ENCODE data around the gene WFDC5.

The WFDC5 gene

DNA sequence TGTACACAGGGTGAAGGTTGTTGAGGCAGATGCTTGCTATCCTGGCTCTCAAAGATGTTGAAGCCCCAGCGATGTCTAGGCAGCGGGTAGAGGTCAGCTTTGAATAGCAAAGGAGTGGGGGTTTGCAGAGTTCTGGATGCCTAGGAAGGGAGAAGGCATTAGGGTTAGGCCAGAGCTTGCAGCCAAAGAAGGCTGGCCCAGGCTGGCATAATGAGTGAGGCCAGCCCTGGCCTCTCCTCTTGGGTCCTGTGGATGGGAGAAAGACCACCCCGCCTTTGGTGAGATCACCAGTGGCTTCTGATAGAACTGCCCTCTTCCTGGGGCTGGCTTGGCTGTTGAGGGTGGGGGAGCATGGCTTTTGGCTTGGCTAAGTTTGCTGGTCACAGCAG, 406 bp upstream of the WFDC5 start:
- DNase-seq (ENCODE audit: low read depth) = no peak

- DNase-seq (ENCODE audit: low read depth) = no peak
Measured at GRCh38 chr20:45113865-45114264, 1.1 kb downstream of the WFDC5 start.

DNA sequence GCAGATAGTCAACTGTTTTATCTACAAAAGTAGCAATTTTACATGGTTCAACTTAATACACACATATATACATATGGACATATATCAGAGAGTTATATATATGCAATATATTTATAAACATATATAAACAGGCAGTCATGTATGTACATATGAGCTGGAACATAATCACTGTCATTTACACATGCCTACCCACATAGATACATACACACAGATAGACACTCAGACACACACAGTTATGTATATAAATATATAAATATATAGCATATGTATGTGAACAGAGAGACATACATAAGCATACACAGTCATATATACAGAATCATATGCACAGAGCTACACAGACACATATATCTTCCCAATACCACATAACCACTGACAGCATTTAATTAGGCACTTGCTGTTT, 2.2 kb downstream of the WFDC5 start:
- no peak for DNase-seq (ENCODE audit: low read depth)

DNA sequence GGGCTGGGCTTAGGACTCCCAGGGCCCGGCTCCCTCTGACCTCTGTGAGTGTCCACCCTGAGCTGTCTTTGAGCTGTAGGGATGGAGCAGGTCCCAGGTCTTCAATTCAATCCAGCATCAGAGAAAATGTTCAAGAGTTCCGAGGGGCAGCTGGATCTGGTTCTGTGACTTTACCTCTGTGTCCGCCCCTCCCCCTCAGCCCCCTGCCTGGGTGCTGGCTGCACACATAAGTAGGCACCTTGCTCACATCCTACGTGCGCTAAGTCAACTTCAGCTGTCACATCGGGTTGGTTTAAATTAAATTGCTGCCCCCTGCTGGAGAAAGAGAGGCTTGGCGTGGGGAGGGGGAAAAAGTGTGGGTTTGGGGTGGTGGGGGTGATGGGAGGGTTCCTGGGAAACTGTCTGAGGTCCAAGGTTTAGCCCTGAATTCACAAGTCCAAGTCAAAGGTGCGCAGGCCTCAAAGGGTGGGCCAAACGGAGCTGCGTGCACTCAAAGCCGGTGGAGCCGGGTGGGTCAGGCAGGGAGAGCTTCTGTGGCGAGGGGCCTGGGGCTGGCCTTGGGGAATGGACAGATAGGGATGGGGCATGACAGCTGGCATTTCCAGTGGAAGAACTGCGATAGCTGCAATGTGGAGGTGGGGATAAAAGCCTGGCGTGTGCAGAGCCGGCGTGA, 3.0 kb downstream of the WFDC5 start:
- no peak for DNase-seq (ENCODE audit: low read depth)

GRCh38 chr20:45111285-45111684, 3.7 kb downstream of the WFDC5 start:
- no peak for DNase-seq (ENCODE audit: low read depth)

DNA sequence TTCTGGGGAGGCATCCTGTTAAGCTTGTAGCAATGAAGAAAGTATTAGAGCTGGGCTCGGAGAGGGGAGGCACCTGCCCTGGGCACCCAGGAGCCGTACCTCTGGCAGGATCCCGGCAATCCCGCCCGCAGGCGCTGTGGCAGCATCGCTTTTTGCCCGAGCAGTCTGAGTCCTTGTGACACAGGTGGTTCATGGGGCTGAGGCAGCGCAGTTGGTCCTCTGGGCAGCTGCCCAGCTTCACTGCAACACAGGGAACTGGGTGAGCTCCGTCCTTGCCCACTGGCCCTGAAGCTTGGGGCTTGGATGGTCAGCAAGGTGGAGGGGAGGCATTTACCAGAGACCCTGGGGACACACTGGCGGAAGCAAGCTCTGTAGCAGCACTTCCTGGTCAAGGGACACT, 4.7 kb downstream of the WFDC5 start:
- no peak for DNase-seq (ENCODE audit: low read depth)

GRCh38 chr20:45109634-45110033, 5.3 kb downstream of the WFDC5 start:
- no peak for DNase-seq (ENCODE audit: low read depth)

DNA sequence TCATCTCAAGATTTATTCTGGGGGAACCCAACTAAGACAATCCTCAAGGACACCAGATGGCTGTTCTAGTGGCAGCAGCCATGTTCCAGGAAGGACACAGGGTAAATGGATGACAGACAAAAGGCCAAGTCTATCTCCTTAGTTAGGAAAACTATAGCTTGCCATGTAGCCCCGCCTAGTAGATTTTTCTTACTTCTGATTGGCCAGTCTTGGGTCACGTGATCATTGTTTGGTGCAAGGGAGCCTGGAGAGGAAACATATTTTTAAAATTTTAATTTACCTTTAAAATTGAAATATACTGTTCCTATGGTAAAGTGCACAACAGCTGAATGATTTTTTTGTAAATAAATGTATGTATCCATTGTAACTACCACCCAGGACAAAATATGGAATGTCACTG, 9.7 kb downstream of the WFDC5 start:
- DNase-seq (ENCODE audit: low read depth) = no peak

DNA sequence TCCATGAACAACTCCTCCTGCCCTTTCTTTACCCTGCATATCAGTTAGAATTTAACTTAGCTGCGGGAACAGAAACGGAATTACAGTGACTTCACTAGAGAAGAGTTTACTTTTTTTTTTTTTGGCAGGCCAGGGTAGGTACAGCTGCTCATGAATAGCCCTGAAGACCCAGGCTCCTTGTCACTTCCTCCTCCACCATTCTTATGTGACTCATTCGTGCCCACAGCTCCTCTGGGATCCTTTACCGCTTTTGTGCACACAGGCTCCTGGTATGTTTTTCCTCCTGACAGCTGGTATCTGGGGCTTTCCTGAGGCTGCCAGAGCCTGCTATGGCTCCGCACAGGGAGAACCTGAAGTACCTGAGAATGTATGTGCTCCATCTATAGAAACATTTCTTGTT, 10.2 kb downstream of the WFDC5 start:
- no peak for DNase-seq (ENCODE audit: low read depth)

DNA sequence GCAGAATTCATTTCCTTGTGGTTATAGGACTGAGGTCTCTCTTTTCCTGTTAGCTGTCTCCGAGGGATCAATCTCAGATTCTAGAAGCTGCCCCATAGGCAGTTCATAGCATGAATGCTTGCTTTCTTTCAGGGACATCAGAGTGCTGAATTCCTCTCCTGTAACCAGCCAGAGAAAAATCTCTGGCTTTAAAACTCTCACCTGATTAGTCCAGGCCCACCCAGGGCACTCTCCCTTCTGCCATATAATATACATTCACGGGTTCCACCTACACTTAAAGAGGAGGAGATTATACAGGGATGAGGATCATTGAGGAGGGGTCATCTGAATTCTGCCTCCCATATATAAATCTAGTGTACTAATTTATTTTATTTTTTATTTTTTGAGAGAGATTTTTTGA, 11.9 kb downstream of the WFDC5 start:
- no peak for DNase-seq (ENCODE audit: low read depth)

DNA sequence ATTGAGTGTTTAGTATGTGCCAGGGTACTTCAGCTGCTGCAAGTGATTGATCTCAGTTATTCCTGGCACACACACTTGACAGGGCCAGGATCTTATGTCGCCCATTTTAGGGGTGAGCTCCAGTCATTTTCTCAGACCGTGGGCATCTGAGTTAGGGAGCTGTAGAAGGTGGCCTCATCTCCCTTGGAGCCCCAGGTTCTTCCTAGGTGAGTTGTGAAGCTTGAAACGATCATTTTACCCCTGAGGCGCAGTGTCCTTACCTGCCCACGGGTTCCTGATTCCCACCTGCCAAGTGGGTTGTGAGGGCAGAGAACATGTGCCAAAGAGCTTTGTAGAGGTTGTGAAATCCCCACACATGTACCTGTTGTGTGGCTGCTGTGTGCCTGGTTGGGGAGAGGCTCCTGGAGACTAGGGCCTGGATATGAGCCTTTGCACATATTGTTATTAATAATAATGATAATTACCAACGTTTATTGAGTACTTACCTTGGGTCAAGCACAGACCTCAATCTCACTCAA, 13.6 kb downstream of the WFDC5 start:
- no peak for DNase-seq (ENCODE audit: low read depth)

GRCh38 chr20:45100563-45101245, 14.3 kb downstream of the WFDC5 start, which contains the start of gene KCNS1:
Gene KCNS1 (minus strand): TSS chr20:45101127. CDS start chr20:45099236, 1,891 bp downstream.
- DNase-seq (ENCODE audit: low read depth) = no peak

- DNase-seq (ENCODE audit: low read depth) = peak; percentile 38
Measured at GRCh38 chr20:45098103-45098773, 16.7 kb downstream of the WFDC5 start.

DNA sequence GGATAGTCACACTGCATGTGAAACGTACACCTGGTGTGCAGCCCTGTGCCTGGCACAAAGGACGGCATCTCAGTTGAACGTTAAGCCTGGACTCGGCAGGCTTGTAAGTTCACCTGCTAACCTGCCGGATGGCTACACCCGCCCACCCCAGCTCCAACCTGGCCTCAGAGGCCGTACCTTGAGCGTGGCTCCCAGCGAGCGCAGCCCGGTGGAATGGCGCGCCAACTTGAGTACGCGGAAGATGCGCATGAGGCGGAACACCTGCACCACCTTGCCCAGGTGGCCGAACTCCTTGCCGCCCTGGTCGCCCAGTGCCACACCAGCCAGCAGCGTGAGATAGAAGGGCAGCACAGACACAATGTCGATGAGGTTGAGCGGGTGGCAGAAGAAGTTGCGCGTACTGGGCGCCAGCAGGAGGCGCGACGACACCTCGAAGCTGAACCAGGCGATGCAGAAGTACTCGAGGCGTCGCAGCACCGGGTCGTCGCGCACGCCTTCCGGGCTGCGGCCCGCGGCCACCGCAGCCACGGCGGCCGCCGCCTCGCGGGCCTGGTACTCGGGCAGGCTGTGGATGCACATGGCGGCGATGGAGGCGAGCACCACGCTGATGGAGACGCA, 17.4 kb downstream of the WFDC5 start:
- peak; percentile 54 for DNase-seq (ENCODE audit: low read depth)

GRCh38 chr20:45096781-45097180, 18.2 kb downstream of the WFDC5 start:
- no peak for DNase-seq (ENCODE audit: low read depth)

- DNase-seq (ENCODE audit: low read depth) = peak; percentile 27
Measured at GRCh38 chr20:45095805-45096238, 19.2 kb downstream of the WFDC5 start.

DNA sequence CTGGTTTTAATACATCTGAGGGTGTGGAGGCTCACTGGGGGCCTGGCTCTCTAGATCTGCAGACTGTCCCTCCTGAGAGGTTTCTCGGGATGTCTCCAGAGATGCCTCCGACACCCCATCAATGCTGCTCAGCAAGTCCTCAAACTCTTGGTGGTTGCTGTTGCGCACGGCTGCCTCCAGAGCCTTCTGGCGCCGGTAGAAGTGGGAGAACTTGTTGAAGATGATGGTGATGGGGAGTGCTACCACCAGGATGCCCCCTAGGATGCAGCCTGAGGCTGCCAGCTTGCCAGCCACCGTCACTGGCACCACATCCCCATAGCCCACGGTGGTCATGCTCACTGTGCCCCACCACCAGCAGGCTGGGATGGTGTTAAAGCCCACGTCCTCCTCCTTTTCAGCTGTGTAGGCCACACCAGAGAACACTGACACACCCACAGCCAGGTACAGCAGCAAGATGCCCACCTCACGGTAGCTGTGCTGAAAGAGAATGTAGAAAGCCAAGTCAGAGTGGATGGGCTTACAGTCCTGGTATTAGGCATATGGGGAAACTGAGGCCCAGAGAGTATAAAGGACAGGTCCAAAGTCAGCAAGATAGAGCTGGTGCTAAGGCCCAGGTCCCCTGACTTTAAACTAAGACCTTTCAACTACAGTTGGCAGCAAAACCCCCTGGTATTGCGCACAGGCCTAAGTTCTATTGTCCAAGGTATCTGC, 20.0 kb downstream of the WFDC5 start:
- no peak for DNase-seq (ENCODE audit: low read depth)

DNA sequence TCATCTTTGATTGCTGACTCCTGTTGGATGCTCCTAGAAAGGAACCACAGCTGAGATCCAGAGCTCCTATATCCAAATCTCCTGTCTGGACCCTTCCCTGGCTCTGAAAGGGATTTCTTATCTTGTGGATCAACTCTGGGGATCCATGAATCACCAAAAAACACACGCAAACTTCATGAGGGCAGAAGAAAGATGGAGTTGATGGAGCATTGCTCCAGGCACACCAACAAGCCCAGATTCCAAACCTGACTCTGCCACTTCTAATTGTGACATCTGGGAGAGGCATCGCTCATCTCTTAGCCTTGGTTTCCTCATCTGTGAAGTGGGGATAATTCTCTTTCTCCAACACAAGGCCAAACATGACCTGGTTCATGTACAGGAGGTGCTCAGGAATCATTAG, 20.8 kb downstream of the WFDC5 start:
- no peak for DNase-seq (ENCODE audit: low read depth)

GRCh38 chr20:45092898-45093297, 22.1 kb downstream of the WFDC5 start:
- no peak for DNase-seq (ENCODE audit: low read depth)

- DNase-seq (ENCODE audit: low read depth) = no peak
Measured at GRCh38 chr20:45091366-45091765, 23.6 kb downstream of the WFDC5 start.

GRCh38 chr20:45090481-45090880, 24.5 kb downstream of the WFDC5 start:
- no peak for DNase-seq (ENCODE audit: low read depth)

GRCh38 chr20:45088247-45088646, 26.7 kb downstream of the WFDC5 start:
- no peak for DNase-seq (ENCODE audit: low read depth)

Data from activated T-cell treated with anti-CD3 and anti-CD28 coated beads for 48 hours (primary cell).